Femur (tissue), 1 donor: Measurements from ENCODE around the gene ATG10.
"Not testable (repeated sequence)": the region's sequence is repeated elsewhere in the genome, so short reads cannot be mapped to it uniquely, and the experiment has no call there.

ENCODE experiments used
- DNase-seq: peaks from one replicate; pipeline ENCODE4 v3.0.0-alpha.2; 2017

The ATG10 gene

DNA sequence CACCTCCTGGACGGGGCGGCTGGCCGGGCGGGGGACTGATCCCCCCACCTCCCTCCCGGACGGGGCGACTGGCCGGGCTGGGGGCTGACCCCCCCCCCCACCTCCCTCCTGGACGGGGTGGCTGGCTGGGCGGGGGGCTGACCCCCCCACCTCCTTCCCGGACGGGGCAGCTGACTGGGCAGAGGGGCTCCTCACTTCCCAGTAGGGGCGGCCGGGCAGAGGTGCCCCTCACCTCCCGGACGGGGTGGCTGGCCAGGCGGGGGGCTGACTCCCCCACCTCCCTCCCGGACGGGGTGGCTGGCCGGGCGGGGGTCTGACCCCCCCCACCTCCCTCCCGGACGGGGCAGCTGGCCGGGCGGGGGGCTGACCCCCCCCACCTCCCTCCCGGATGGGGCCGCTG is 11.3 kb downstream of the ATG10 start:
- DNase-seq = not testable (repeated sequence)

DNA sequence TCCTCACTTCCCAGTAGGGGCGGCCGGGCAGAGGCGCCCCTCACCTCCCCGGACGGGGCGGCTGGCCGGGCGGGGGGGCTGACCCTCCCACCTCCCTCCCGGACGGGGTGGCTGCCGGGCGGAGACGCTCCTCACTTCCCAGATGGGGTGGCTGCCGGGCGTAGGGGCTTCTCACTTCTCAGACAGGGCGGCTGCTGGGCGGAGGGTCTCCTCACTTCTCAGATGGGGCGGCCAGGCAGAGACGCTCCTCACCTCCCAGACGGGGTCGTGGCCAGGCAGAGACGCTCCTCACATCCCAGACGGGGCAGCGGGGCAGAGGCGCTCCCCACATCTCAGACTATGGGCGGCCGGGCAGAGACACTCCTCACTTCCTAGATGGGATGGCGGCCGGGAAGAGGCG is 11.7 kb downstream of the ATG10 start:
- DNase-seq = not testable (repeated sequence)

DNA sequence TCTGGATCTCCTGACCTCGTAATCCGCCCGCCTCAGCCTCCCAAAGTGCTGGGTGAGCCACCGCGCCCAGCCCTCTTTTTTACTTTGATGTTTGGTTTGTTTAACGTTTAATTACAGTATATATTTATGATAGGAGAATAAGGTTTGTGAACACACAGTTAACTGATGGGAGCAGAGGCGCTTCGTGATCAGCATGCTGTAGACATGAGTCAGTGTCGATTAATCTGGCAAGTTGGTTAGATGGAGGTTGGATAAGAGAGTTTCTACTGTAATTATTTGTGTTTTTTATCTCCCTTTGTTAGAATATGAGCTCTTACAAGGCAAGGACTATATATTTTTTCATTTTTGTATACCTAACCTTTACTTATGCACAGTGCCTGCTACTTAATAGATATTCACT is 14.3 kb downstream of the ATG10 start:
- no peak for DNase-seq

DNA sequence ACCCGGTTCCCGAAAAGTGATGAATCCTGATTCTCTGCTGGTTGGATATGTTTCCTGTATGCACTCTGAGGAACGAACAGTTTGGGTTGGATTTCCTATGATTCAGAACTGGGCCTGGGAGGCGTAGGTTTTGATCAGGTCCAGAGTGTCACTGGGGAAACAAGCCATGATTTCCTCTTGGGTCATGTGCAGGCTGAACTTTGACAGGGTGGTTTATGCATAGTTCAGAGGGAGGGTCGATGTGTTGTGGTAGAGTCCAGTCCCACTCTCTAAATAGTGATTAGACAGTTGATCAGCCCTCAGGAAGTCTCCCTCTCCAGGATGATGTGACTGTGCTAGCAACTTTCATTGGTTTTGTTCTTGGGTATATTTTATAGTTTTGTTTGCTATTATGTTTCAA is 17.4 kb downstream of the ATG10 start:
- DNase-seq = no peak

DNA sequence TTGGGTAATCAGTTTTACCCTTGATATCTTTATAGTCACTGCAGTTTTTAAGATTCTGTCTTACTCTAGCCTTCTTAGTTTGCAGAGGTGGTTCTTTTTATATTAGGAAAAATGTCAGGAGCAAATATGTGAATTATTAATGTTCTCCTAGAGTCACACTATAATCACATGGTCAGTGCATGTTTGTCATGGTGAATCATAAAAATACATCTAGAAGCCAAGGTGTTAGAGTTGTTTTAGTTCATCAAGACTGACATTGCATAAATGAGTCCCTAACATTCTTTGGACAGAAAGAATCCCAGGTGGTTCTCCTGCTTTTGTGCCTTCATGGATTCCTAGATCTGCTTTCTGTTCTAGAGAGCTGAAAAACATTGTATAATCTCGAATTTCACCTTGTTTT is 22.9 kb downstream of the ATG10 start:
- no peak for DNase-seq

DNA sequence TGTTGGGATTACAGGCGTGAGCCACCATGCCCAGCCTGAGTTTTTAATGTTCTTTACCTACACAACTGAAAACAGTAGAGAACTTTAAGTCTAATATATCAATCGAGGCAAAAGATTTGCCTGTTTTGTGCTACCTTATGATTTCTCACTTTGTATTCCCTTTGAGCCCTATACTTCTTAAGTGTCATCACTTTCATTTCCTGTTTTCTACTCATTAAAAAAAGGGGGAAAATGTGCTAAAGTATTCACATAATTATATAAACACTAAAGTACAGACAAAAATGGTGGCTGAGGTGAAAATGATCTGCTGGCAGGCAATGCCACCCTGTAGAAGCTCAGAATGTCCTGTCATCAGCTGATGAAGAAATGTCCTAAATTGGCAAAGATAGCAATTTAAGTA is 23.6 kb downstream of the ATG10 start:
- no peak for DNase-seq

DNA sequence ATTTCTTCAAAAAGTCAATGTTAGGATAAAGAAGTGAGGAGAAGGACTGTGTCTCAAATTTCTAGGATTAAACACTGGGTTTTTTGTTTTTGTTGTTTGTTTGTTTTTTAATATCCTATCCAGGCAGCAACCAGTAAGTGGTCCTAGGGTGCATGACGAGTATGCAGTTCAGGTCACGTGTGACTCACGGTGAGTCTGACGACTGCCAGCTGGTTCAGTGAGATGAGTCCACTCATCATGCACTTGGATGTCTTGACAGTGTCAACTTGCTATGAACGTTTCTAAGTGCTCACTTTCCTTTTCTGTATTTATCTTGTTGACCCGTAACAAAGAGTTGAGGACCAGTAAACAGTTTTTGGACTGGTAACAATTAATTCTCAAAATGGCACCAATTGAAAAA is 32.7 kb downstream of the ATG10 start:
- no peak for DNase-seq

DNA sequence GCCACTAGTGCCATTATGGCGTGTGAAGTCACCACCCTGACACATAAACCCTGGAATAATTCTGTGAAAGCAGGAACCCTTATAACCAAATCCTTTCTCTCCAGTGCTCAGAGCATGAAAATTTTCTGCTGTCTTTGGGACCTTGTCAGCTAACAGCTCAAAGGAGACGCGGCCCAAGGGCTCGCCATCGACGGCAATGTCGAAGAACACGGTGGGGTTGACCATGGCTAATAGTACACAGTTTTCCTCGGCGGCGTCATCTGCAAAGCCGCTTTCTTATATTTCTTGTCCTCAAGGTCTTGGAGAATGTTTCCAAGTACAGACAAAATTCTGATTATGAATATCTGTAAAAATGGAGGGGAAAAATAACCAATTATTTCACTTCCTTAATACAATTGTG is 38.0 kb downstream of the ATG10 start:
- not testable (repeated sequence) for DNase-seq

DNA sequence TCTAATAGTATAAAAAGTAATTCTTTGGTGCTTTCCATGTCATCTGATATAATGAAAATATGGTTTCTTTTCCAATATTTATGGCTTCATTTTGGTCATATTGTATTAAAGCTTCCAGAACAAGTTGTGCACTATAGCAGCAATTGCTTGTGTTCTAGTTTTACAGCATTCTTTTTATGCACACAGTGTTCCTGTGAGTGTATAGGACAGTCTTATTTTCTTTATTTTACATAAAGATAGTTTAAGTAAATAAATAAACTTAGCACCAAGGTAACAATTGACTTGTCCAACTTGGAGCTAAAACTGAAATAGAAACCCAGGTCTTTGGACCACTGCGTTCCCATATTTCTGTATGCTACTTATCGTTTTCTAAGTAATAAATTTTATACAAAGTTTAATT is 38.9 kb downstream of the ATG10 start:
- no peak for DNase-seq

DNA sequence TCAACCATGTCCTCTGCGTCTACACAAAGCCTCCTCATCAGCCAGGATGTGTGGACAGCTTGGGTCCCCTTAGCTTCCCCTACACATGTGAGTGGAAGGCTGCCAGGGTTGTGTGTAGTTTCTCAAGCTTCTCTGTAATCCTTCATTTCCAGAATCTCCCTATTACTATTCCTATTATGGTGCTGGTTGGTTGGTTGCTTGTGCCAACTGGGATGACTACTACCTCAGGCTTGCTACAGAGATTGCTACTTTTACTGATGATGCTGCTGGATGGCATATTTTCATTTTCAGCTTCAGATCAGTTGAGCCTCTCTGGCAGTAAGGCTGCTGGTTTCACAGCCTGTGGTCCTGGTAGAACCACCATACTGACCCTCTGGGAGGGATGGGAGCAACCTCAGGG is 39.9 kb downstream of the ATG10 start:
- DNase-seq = no peak

DNA sequence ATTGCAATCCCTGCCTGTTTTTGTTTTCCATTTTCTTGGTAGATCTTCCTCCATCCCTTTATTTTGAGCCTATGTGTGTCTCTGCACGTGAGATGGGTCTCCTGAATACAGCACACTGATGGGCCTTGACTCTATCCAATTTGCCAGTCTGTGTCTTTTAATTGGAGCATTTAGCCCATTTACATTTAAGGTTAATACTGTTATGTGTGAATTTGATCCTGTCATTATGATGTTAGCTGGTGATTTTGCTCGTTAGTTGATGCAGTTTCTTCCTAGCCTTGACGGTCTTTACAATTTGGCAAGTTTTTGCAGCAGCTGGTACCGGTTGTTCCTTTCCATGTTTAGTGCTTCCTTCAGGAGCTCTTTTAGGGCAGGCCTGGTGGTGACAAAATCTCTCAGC is 42.8 kb downstream of the ATG10 start:
- DNase-seq = not testable (repeated sequence)

DNA sequence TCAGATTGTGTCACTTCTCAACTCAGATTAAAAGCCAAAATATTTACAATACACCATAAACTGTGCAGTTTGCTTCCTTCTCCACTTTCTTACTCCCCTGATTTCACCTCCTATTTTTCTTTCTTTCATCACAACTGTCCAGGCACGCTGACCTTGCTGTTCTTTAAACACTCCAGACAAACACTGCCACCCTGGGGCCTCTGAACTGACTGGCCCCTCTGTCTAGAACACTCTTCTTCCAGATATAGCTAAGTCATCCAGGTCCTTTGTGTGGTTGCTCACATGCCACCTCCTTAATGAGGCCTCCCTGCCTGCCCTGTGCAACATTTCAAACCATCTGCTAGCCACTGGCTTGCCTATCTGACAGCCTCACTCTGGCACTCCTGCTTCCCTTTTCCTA is 46.6 kb downstream of the ATG10 start:
- no peak for DNase-seq

DNA sequence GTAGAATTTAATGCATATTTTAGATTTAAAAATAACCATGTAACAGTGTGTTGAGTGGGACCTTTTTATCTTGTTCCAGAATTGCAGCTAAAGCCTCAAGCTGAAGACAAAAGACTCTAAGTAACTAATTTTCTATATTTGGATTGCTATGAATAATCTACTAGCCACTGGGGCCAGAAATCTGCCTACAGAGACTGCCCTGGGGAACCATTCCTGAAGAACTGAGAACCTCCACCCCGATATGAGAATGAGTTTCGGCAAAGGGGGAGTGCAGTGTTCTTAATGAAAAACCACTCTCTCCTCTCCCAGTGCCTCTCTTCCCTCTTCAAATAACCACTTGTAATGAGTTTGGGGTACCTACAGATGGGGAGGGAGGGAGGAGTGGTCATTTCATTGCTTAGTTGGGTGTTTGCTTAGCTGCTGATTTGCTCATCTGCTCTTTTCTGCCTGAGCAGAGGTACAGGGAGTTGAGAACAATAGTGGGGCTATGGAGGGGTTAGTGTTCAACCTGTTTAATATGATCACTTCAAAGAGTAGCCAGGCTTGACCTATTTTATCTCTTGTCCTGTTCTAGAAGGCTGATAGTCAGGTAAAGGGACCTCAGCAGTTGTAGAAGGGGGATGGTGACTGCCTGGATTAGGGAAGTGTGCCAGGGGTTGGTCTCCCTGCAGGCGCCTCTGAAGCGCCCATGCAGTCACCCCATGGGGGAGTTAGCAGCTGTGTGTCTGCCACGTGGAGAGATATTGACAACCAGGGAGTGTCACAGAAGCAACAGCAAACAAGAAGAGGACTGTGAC is 47.7 kb downstream of the ATG10 start:
- no peak for DNase-seq

DNA sequence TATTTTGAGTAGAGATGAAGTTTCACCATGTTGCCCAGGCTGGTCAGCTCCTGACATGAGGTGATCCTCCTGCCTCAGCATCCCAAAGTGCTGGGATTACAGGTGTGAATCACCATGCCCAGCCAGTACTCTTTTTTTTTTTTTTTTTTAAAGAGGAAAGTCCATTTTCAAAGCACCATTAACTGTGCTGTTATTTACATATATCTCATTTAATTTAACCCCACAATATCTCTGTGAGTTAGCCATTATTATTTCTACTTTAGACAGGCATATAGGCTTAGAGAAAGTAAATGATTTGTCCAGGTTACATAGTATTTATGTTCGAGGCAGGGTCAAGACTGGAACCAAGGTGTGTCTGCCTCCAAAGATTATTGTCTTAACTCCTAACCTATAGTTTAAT is 50.7 kb downstream of the ATG10 start:
- no peak for DNase-seq

DNA sequence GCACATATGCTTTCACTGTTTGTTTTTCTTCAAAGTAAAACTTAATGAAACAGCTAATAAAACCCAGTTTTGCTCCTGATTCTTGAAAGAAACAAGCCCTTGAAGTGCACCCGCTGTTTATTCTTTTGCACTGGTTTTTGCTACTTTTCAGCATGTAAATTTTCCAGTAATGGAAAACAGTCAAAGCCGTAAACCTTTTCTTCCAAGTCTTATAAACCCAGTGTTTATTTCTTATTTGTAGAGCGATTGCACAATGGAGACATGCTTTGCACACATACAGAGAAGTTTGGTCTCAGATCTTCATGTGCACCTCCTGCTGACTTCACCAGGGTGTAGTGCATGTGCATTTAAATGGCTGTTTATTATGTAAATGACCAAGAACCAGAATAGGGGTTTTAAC is 51.8 kb downstream of the ATG10 start:
- DNase-seq = no peak

DNA sequence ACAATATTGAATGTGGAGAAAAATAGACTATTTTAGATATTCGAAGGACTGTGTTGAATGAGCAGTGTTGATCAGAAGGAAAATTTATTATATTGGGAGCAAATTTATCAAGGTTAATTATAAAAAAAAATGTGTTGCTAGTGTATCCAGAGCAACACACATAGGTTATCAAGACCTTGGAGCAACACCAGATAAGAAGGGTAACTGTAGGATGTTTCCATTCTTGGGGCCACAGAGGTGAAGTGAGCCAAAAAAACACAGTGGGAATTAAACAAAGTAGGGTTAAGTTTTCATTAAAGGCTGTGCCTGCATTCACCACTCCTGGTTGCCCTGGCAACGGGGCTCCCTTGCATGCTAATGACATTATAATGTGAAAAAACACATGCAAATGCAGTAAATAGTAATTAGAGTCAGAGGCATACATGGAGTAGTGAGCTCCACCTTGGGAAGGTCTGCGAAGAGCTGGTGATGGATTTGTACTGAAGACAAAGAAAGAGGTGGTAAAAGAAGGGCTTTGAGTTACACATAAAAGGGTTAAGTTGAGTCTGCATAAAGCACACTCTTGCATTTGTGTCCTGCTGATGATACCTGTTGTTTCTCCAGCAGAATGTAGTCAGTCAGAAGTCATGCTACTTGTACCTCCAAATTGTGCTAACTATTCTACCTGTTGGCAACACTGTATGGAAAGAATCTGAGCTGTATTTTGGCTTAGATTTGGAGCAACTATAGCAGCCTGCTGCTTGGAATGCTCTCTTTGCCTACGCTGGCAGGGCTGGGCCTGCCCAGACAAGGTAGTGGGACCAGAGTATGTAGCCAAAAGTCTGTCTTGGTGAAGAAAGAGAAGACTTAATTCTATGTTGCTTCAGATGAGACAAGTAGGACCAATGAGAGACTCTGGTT is 59.6 kb downstream of the ATG10 start:
- DNase-seq = no peak

DNA sequence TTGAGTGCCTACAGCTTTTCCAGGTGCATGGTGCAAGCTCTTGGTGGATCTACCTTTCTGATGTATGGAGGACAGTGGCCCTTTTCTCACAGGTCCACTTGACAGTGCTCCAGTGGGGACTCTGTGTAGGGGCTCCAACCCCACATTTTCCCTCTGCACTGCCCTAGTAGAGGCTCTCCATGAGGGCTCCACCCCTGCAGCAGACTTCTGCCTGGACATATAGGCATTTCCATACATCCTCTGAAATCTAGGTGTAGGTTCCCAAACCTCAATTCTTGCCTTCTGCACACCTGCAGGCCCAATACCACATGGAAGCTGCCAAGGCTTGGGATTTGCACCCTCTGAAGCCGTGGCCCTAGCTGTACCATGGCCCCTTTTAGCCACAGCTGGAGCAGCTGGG is 71.1 kb downstream of the ATG10 start:
- DNase-seq = not testable (repeated sequence)

DNA sequence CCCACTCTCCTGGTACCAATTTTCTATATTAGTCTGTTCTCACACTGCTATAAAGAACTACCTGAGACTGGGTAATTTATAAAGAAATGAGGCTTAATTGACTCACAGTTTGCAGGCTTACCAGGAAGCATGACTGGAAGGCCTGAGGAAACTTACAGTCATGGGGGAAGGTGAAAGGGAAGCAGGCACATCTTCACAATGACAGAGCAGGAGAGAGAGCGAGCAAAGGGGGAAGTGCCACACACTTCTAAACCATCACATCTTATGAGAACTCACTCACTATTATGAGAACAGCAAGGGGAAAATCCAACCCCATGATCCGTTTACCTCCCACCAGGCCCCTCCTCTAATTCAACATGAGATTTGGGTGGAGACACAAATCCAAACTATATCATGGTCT is 72.2 kb downstream of the ATG10 start:
- no peak for DNase-seq

DNA sequence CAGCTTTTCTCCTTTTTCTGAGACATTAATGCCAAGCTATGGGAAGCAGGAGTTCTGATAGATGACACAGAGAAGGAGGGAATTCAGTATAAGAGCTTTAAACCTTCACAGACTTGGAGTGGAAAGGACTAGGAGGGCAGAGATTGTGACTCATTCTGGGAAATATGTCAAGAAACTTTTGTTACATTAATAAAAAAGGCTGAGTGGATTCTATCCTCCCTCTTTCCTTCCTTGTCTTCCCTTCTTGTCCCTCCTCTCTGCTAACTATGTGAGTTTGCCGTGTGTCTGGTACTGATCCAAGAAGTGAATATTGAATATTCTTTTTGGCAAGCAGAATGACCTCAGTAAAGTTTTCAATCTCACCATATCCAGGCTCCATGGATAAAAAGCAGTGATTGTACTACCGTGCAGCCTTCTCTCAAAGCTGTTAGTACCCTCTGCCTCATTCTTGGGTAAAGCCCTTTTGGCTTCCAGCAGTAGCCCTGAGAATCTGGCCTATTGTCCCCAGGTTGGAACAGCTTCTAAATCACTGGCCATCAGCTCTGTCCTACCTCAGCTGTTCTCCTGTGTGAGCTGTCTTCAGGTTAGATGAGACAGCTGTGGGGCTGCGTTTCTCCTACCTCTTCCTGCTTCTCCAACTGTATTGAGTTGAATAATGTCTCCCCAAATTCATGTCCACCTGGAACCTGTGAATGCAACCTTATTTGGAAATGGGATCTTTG is 73.9 kb downstream of the ATG10 start:
- DNase-seq = no peak

DNA sequence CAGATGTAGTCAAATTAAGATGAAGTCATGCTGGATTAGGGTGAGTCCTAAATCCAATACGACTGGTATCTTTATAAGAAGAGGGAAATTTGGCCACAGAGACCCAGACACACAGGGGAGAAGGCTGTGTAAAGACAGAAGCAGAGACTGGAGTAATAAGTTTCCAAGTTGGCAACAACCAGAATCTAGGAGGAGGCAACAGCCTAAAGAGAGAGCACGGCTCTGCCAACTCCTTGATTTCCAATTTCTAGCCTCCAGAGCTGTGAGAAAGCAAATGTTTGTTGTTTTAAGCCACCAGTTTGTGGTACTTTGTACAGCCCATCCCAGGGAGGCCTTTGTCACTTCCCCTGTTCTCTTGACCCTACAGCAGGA is 74.4 kb downstream of the ATG10 start:
- DNase-seq = peak; percentile 21

DNA sequence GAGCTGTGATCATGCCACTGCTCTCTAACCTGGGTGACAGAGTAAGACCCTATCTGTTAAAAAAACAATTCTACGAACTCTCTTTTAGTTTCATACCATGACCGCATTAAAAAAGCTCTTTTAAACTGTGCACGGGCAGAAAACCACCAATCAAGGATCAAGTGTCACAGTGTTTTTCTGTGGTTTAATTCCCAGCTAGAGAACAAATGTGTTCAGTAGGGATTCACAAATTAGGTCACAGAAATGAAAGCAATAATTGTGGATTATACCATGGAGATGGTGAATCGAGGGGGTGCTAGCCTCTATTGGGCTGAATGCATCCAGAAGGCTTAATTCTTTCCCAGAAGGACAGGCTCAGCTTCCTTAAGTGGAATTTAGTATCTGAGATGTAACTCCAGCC is 79.1 kb downstream of the ATG10 start:
- DNase-seq = no peak

DNA sequence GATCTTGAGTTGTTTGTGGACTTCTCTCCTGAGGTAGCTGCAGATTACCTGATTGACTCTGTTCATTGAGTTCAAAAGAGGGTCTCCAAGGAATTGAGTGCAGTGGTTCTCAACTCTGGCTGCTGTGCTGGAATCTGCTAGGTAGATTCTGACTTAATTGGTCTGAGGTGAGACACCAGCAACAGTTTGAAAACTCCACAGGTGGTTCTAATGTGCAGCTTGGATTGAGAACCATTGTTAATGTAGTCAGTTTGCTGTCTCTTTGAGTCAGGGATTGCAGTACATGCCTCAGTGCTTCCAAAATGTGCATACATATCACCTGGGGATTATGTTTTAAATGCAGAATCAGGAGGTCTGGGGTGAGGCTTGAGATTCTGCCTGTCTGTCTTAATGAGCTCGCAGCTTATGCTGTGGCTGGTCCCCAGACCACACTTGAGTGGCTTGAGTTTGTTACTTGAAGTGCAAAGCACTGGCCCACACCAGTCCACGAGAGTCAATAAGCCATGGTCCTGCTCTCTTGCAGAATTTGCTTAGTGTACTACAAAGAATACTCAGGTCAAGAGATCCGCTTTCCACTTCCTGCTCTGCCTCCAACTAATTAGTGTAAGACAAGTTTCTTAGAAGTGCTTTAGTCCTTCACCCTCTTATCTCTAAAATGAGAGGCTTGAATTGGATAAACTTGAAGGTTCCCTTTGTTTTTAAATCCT is 82.3 kb downstream of the ATG10 start:
- no peak for DNase-seq

DNA sequence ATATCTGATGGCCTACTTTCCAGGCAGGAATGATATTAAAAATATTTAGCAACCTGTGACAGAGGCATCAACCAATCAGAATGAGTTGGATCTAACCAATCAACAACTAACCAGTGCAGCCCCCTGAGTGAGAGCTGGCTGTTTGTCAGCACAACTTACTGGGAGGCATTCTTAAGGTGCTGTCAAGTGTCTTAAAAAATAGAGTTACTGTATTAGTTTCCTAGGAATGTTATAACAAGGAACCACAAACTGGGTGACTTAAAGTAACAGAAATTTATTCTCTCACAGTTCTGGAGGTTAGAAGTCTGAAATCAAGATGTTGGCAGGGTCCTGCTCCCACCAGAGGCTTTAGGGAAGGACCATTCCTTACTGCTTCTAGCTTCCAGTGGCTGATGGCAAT is 85.2 kb downstream of the ATG10 start:
- DNase-seq = no peak
